ENCODE data around the gene AZIN2.

The AZIN2 gene

DNA sequence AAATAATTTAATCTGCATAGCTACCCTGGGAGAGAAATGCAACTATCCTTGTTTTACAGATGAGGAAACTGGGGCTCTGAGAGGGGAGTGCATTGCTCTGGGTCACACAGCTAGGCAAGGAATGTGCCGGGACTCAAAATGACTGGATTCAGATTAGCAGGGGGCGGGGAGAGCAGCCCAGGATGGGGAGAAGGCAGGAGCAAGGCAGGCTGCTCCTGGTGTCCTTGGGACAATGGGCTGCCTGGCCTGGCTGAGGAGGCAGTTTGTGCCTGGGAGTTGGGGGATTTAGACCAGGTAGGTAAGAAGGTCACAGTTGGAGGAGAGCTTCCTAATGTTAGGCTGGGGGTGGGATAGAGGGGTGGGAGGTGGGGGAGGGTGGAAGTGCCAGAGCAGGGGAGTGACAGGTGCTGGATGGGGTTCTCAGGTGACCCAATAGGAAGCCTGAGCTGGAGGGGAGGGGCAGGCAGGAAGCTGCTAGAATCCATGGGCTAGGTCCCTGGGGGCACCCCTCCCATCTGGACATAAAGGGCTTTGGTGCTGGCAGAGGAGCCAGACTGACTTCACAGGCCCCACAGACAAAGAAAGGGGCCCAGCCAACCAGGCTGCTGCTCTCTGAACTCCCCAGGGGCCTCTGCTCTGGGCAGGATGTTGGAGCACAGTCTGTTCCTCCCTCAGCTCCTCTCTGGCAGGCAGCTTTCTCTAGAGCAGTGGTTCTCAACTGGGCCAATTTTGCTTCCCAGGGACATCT lies 71.9 kb downstream of the AZIN2 start:
- DNase-seq (ENCODE audit: low spot score) = peak; percentile 24

DNA sequence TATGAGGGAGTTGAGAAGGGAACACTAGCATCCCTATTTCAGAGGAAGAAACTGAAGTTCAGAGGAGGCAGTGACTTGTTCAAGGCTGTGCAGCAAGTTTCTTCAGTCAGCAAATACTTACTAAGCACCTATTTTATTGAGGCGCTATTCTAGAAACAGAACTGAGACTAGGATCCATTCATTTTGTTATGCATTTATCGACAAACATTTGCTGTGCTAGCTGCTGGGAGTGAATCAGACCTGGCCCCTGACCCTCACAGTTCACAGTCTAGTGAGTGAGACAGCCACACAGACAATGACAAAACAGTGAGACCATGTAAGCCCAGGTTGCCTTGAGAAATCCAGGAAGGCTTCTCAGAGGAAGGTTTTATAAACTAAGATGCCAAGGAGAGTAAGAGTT lies 72.7 kb downstream of the AZIN2 start:
- no peak for DNase-seq (ENCODE audit: low spot score)

DNA sequence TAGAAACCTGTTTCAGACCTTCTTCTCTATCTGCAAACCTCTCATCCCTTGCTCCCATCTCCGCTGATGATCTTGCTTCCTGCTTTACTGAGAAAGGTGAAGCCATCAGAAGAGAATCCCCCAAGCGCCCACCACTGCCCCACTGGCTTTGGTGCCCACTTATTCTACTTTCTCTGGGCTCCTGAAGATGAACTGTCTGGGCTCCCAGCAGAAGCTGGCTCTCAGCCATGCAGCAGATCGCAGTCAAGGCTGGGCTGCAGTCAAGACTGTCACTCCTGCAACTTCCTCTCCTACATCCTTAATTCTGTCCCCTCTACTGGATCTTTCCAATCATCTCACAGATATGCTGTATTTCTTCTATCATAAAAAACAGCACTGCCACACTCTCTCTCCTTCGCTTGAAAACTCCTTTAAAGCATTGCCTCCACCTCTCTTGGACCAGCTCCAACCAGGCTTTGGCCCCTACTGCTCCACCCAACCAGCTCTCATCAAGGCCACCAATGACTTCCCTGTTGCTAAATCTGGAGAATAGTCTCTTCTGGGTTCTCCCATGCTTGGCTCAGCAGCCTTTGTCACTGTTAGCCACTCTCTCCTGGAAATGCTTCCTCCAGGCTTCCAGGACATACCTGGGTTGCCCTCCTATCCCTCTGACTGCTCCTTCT lies 75.1 kb downstream of the AZIN2 start:
- DNase-seq (ENCODE audit: low spot score) = no peak

DNA sequence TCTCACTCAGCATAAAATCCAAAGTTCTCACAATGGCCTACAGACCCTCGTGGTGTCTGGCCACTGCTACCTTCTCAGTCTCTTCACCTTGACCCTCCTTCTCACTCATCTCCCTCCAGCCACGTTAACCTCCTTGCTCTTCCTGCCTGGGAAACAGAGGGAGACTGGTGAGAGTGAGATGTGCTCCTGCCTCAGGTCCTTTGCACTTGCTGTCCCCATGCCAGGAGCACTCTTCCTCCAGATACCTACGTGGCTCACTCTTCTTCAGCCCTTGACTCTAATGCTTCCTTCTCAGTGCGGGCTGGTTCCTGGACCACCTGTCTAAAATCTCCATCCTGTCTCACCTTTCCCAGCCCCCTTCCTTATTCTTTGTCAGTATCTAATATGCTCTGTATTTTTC lies 76.2 kb downstream of the AZIN2 start:
- no peak for DNase-seq (ENCODE audit: low spot score)

DNA sequence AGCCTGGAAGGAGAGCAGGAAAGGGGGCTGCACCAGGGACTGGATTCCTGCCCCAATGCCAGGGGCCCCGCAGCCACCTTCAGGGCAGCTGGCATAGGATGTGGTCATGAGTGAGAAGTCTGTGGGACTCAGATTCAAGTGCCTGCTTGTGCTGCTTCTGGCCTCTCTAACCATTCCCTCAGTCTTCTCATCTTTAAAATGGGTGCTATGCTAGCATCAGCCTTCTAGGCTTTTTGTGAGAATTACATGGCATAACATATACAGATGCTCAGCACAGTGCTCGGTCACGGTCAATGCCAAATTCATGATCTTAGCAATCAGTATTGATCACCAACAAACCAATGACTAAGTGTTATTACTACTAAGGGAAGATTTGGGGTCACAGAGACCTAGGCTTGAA lies 77.4 kb downstream of the AZIN2 start:
- no peak for DNase-seq (ENCODE audit: low spot score)

DNA sequence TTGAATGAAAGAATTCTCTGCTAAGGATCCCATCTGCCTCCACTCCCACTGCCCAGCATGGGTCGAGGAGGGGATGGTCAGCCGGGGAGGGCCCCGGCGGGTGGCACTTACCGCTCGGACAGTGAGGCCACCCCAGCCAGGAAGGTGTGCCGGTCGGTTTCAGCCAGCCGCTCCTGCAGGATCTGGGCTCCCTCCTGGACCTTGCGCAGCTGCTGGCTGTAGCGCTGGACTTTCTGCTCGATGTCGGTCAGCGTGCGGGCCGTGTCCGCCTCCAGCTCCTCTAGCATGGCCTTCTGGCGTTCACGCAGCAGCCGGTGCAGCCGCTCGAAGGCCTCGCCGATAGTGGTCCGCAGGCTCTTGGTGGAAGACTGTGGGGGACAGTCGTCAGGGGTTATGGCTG lies 78.6 kb downstream of the AZIN2 start:
- DNase-seq (ENCODE audit: low spot score) = no peak

DNA sequence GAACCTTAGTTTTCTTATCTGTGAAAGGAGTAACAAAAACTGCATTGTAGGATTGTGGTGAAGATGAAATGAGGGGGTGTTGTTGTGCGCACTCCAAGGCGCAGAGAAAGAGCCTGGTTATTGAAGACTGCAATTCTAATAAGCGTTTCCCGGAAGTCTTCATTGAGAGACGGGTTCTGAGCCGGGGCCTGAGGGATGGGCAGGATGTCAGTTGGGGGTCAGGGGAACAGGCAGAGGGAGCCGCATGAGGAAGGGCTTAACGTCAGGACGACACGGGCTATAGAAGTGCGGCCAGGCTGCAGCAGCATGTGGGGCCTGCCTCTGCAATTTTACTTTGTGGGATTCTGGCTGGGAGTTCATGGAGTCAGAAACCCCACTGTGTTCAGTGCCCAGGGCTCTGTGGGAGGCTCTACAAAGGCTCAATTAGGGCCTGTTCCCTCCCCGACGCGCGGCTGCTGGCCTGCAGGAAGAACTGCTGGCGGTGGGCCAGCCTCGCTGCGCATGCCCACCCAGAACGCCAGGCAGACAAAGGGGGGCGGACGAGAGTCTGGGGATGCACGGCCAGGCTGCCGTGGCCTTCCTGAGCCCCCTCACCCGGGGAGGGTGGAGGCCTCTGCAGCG lies 80.2 kb downstream of the AZIN2 start:
- DNase-seq (ENCODE audit: low spot score) = no peak

DNA sequence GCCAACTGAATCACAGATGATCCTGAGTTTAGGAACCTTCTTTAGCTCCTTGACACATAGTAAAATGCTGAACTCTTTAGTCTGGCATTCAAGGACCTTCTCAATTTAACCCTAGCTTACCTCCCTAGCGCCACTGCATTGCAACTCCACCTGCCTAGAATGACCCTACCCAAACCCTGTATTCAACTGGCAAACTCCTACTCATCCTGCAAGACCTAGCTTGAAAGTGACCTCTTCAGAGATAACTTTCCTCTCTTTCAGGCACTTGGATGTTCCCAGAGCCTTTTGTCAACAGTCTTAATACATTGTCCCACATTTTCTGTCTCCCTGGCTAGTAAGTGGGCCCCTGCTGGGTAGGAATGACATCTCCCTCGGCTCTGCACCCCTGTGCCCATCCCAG lies 81.2 kb downstream of the AZIN2 start:
- DNase-seq (ENCODE audit: low spot score) = no peak

DNA sequence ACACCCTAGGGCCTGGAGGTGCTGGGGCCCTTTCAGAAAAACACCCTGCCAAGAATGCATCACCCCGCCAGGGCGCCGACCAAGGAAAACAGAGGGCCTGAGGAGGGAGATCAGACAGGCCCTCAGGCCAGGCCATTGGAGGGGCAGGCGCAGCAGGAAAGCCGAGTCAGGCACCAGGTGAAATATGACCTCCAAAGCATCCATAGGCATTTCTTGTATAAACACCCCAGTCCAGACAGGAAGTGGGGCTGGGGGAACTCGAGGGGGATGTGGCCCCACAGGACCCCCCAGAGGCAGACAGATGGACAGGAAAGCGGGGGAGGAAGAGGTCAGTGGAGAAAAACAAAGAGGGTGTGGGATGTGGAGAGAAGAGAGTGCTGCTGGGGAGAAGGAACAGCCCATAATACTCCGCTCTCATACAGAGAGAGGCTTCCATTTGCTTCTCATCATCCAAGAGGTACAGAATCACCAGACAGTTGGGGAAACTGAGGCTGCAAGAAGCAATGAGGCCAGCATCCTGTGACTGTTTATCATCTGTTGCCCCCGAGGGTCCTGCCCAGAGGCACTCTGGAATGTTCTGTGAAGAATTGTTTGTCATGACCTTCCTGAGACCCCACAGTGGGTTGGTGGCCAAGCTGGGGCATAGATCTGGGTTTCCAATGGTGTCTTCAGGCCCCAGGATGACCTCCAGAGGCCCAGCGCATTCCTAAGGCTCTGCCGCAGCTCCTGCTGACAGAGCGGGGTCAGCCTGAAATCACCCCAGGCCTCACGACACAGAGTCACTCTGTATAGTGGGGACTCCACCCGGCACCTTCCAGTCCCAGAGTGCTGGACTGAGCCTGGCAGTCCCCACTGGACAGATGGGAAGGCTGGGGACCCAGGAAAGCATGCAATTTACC lies 82.9 kb downstream of the AZIN2 start:
- no peak for DNase-seq (ENCODE audit: low spot score)

DNA sequence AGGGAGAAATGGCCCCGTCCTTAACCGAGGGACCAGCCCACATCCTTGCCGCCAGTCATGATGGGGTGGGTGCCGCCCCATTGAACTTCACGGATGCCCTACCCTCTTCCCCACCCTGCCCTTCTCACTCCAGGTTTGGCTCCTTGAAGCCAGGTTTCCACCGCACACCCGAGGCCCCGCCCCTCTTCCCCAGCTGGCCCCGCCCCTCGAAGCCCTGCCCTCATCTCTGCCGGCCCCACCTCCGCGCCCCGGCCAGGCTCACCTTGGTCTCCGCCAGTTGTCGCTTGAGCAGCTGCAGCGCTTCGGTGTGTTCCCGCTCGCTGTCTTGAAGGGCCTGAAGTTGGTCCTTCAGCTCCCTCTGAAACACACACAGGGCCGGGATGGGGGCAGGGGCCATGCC lies 84.3 kb downstream of the AZIN2 start:
- no peak for DNase-seq (ENCODE audit: low spot score)

DNA sequence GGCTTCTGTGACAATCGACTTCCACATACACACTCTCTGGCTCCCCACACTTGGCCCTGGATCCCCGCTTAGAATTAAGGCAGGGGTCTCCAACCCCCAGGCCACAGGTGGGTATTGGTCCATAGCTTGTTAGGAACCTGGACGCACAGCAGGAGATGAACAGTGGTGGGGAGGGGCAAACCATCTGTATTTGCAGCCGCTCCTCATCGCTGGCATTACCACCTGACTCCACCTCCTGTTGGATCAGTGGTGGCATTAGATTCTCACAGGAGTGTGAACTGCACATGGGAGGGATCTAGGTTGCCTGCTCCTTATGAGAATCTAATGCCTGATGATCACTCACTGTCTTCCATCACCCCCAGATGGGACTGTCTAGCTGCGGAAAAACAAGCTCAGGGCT lies 84.9 kb downstream of the AZIN2 start:
- no peak for DNase-seq (ENCODE audit: low spot score)

DNA sequence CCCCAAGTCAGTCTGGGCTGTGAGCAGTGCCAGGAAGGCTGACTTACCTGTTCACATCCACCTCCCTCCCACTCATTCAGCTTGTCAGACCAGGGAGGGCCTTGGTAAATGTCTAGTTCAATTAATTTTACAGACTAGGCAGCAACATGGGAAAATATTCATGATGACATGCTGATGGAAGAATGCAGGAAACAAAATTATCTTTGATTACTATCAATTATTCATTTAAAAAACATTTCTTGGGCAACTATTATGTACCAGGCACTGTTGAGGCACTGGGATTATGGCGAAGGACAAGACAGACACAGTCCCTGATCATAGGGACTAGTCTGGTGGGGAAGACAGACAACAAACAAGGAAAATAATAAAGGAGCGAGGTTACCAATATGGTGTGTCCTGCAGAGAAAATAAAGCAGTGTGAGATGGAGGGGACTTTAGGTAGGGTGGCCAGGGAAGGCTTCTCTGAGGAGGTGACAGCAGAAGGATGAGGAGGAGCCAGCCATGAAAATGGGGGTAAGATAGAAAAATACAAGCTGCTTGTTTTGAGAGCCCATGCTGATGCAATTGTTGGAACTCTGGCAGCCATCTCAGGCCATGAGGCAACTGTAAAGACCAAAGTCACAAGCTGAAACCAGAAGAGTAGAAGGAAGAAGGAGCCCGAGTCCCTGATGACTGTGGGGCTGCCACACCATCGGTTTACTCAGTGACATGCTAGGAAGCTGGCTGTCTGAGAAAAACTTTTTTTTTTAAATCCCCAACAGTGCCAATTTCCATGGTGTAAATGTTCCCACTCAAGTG lies 86.9 kb downstream of the AZIN2 start:
- no peak for DNase-seq (ENCODE audit: low spot score)

DNA sequence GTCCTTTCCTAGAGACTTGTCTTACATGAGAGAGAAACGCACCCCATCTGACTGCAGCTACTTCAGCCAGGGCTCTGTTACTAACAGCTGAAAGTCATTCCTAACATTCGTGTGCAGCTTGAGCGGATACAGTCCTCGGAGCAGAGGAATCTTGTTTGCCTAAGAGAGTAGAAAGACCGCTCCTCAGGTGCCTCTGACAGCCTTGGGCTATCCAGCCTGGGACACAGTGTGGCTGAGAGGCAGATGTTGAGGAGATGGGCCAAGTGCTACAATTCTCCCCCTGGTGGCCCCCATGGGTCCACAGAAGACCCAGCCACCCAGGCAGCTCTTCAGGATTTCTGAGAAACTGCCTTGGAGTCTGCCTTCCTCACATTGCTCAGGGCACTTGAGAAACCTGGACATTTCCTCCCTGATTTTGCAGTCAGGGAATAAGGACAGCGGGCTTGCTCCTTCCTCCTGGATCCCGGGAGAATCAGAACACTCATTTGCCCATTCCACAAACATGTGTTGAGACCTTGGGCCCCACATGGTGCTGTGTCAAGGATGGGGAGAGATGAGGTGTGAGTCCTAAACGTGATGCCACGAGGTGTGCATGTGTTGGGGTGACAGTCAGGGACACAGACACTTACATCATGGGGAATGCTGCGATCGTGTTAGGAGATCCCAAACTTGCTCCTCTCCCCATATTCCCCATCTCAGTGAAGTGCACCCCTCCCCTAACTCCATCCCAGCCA lies 87.8 kb downstream of the AZIN2 start:
- peak; percentile 21 for DNase-seq (ENCODE audit: low spot score)

DNA sequence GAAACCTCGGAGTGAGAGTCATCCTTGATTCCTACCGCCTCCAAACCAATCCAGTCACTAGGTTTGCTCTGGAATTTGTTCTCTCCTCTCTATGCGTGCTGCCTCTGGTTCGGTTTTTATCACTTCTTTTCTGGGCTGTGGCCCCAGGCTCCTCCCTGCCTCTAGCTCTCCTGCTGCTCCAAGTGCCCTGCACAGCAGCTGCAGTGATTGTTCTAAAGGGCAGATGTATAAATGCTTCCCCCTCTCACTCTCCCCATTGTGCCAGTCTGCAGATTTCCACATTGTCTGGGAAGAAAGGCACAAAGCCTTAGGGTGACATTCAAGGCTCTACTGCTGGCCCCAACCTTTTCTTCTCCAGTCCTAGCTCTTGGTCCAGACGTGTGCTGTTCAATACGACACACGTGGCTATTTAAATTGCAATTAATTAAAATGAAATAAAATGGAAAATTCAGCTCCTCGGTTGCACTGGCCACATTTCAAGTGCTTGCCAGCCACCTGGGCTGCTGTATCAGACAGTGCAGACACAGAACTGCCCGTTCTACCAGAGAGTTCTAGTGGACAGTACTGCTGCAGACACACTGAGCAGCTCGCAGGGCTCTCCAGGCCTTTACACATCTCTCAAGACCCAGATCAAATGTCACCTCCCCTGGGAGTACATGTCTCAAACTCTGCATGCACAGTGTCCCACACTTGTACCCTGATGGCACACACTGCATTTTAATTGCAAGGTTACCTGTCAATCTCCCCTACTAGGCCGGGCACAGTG lies 88.5 kb downstream of the AZIN2 start:
- no peak for DNase-seq (ENCODE audit: low spot score)

All from NAMALWA (cell line).